IPS-18a (cell line): ENCODE measurements around the gene RARG.

Experiments used
- H3K27ac ChIP-seq: one replicate; pipeline ENCODE4 v1.5.1; 2013; ENCODE audit warnings: low read length
- H3K27me3 ChIP-seq: one replicate; pipeline ENCODE4 v1.6.1; 2013; ENCODE audit warnings: mild to moderate bottlenecking, low read length; ENCODE audit not compliant: control insufficient read depth, insufficient read depth
- H3K36me3 ChIP-seq: one replicate; pipeline ENCODE4 v1.6.1; 2013; ENCODE audit warnings: low read depth, low read length; ENCODE audit not compliant: control insufficient read depth
- H3K4me1 ChIP-seq: one replicate; pipeline ENCODE4 v1.6.1; 2013; ENCODE audit warnings: low read depth, low read length; ENCODE audit not compliant: control insufficient read depth
- H3K4me3 ChIP-seq: one replicate; pipeline ENCODE4 v1.5.1; 2013; ENCODE audit warnings: low read length
- H3K9ac ChIP-seq: one replicate; pipeline ENCODE4 v1.6.1; 2013; ENCODE audit warnings: mild to moderate bottlenecking, low read length, moderate library complexity
- H3K9me3 ChIP-seq: one replicate; pipeline ENCODE4 v1.6.1; 2013; ENCODE audit warnings: low read depth, low read length; ENCODE audit not compliant: control insufficient read depth

RARG gene

GRCh38 chr12:53239643-53240258, 7.7 kb upstream of the RARG start:
- no peak overlapping the region for H3K27ac ChIP-seq
- no peaks in the 10 kb centered on the region for H3K27me3 ChIP-seq
- no peaks in the 10 kb centered on the region for H3K9me3 ChIP-seq
- H3K4me1 ChIP-seq, result peaks cover 40% of the 10 kb centered on the region
- no peak overlapping the region for H3K4me3 ChIP-seq
- H3K9ac ChIP-seq, result no peak overlapping the region
- H3K36me3 ChIP-seq, result no peaks in the 10 kb centered on the region

GRCh38 chr12:53236443-53237111, 4.6 kb upstream of the RARG start:
- Histone ChIP-seq H3K4me1 (peaks cover 45% of the 10 kb centered on the region), H3K36me3 (no peaks in the 10 kb centered on the region), H3K27me3 (no peaks in the 10 kb centered on the region), H3K27ac (no peak overlapping the region), H3K9me3 (no peaks in the 10 kb centered on the region), H3K4me3 (no peak overlapping the region), H3K9ac (no peak overlapping the region)

GRCh38 chr12:53235742-53236442, 3.9 kb upstream of the RARG start:
- H3K36me3 ChIP-seq, result no peaks in the 10 kb centered on the region
- H3K9me3 ChIP-seq, result no peaks in the 10 kb centered on the region
- no peak overlapping the region for H3K9ac ChIP-seq
- peaks cover 6% of the 10 kb centered on the region for H3K27me3 ChIP-seq
- peaks cover 40% of the 10 kb centered on the region for H3K4me1 ChIP-seq
- no peak overlapping the region for H3K27ac ChIP-seq
- H3K4me3 ChIP-seq, result no peak overlapping the region

- H3K36me3 ChIP-seq, result no peaks in the 10 kb centered on the region
- H3K4me3 ChIP-seq, result no peak overlapping the region
- H3K4me1 ChIP-seq, result peaks cover 37% of the 10 kb centered on the region
- no peaks in the 10 kb centered on the region for H3K9me3 ChIP-seq
- no peak overlapping the region for H3K27ac ChIP-seq
- no peak overlapping the region for H3K9ac ChIP-seq
- peaks cover 6% of the 10 kb centered on the region for H3K27me3 ChIP-seq
These were observed 3.2 kb upstream of the RARG start for GRCh38 chr12:53235164-53235563.

- Histone ChIP-seq H3K9me3 (no peaks in the 10 kb centered on the region), H3K9ac (no peak overlapping the region), H3K27me3 (peaks cover 6% of the 10 kb centered on the region), H3K4me3 (peak overlapping the region; percentile 48), H3K4me1 (peaks cover 42% of the 10 kb centered on the region), H3K27ac (no peak overlapping the region), H3K36me3 (no peaks in the 10 kb centered on the region)
These were observed 2.4 kb upstream of the RARG start for GRCh38 chr12:53234271-53234914.

GRCh38 chr12:53233671-53234121, 1.7 kb upstream of the RARG start:
- Histone ChIP-seq H3K4me1 (peaks cover 42% of the 10 kb centered on the region), H3K4me3 (peak overlapping the region; percentile 48), H3K9ac (no peak overlapping the region)

GRCh38 chr12:53232646-53233461, 845 bp upstream of the RARG start:
- H3K4me3 ChIP-seq, result peak overlapping the region; percentile 48
- H3K9me3 ChIP-seq, result no peaks in the 10 kb centered on the region
- no peak overlapping the region for H3K27ac ChIP-seq
- peaks cover 42% of the 10 kb centered on the region for H3K4me1 ChIP-seq
- peaks cover 6% of the 10 kb centered on the region for H3K27me3 ChIP-seq
- no peak overlapping the region for H3K9ac ChIP-seq
- no peaks in the 10 kb centered on the region for H3K36me3 ChIP-seq

More at GRCh38 chr12:53233671-53234121, 1.7 kb upstream of the RARG start:
- H3K27me3 ChIP-seq, result peaks cover 6% of the 10 kb centered on the region
- no peaks in the 10 kb centered on the region for H3K9me3 ChIP-seq
- no peak overlapping the region for H3K27ac ChIP-seq
- no peaks in the 10 kb centered on the region for H3K36me3 ChIP-seq

- no peak overlapping the region for H3K27ac ChIP-seq
- H3K4me3 ChIP-seq, result peak overlapping the region; percentile 83
- H3K36me3 ChIP-seq, result no peaks in the 10 kb centered on the region
- peaks cover 6% of the 10 kb centered on the region for H3K27me3 ChIP-seq
- peak overlapping the region; percentile 69 for H3K9ac ChIP-seq
- H3K9me3 ChIP-seq, result no peaks in the 10 kb centered on the region
- peaks cover 42% of the 10 kb centered on the region for H3K4me1 ChIP-seq
These were observed 413 bp downstream of the RARG start for GRCh38 chr12:53231671-53231920.

- Histone ChIP-seq H3K4me1 (peaks cover 40% of the 10 kb centered on the region), H3K9ac (no peak overlapping the region), H3K36me3 (no peaks in the 10 kb centered on the region), H3K4me3 (no peak overlapping the region), H3K27me3 (peaks cover 6% of the 10 kb centered on the region), H3K27ac (no peak overlapping the region), H3K9me3 (no peaks in the 10 kb centered on the region)
These were observed 1.7 kb downstream of the RARG start for GRCh38 chr12:53230108-53230845.

- peaks cover 6% of the 10 kb centered on the region for H3K27me3 ChIP-seq
- no peak overlapping the region for H3K27ac ChIP-seq
- H3K9me3 ChIP-seq, result no peaks in the 10 kb centered on the region
- peaks cover 39% of the 10 kb centered on the region for H3K4me1 ChIP-seq
- no peaks in the 10 kb centered on the region for H3K36me3 ChIP-seq
- no peak overlapping the region for H3K4me3 ChIP-seq
- no peak overlapping the region for H3K9ac ChIP-seq
These were observed 2.6 kb downstream of the RARG start for GRCh38 chr12:53229454-53229853.
